ENCODE results near the gene NOL11.
"Not testable (repeated sequence)": the region's sequence is repeated elsewhere in the genome, so short reads cannot be mapped to it uniquely, and the experiment has no call there.

Gene NOL11

DNA sequence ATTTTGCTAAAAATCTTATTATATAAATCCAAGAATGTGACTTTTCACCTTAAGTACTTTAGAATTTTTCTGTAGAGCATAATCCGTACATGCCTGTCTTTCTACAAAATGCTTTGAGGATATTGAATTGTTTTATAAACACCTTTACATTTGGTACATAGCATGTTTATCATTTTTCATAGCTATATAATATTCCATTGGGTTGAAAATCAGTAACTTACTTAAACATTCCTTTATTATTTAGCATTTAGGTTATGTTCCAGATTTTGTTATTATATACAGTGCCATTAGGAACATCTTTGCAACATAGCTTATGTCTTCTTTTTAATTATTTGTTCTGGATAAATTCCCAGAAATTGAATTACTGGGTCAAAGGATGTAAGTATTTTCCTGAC lies 17.0 kb upstream of the NOL11 start:
- Histone ChIP-seq H3K9ac (ENCODE audit: low read depth, low read length, poor library complexity, severe bottlenecking) (no peak overlapping the region), H3K4me1 (ENCODE audit: insufficient read depth, low read length, poor library complexity, severe bottlenecking) (no peaks in the 10 kb centered on the region), H4K20me1 (ENCODE audit: insufficient read depth, low read length, poor library complexity, severe bottlenecking) (no peaks in the 10 kb centered on the region), H3K36me3 (ENCODE audit: insufficient read depth, low read length) (no peaks in the 10 kb centered on the region), H3K4me3 (ENCODE audit: low read length, poor library complexity, severe bottlenecking) (no peak overlapping the region), H2AFZ (ENCODE audit: low read length) (no peak overlapping the region), H3K9me3 (ENCODE audit: insufficient read depth, low read depth, low read length) (no peaks in the 10 kb centered on the region), H3K27me3 (ENCODE audit: insufficient read depth, low read length, poor library complexity, severe bottlenecking) (no peaks in the 10 kb centered on the region), H3K79me2 (ENCODE audit: insufficient read depth, low read length) (no peaks in the 10 kb centered on the region), H3K4me2 (ENCODE audit: low read depth, low read length, poor library complexity, severe bottlenecking) (no peak overlapping the region), H3K9me2 (replicated peaks; ENCODE audit: low read depth, low read length) (no peaks in the 10 kb centered on the region), H3F3A (ENCODE audit: low read depth) (no peaks in the 10 kb centered on the region; the same call in 1 of the 2 replicates)
- TF ChIP-seq, protein P1, sequence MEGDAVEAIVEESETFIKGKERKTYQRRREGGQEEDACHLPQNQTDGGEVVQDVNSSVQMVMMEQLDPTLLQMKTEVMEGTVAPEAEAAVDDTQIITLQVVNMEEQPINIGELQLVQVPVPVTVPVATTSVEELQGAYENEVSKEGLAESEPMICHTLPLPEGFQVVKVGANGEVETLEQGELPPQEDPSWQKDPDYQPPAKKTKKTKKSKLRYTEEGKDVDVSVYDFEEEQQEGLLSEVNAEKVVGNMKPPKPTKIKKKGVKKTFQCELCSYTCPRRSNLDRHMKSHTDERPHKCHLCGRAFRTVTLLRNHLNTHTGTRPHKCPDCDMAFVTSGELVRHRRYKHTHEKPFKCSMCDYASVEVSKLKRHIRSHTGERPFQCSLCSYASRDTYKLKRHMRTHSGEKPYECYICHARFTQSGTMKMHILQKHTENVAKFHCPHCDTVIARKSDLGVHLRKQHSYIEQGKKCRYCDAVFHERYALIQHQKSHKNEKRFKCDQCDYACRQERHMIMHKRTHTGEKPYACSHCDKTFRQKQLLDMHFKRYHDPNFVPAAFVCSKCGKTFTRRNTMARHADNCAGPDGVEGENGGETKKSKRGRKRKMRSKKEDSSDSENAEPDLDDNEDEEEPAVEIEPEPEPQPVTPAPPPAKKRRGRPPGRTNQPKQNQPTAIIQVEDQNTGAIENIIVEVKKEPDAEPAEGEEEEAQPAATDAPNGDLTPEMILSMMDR (conservative IDR thresholded peaks at IDR 0.05; ENCODE audit: low read length), result no peak
- TF ChIP-seq EZH2phosphoT487 (IDR thresholded peaks at IDR 0.05; ENCODE audit: borderline replicate concordance), result no peak

DNA sequence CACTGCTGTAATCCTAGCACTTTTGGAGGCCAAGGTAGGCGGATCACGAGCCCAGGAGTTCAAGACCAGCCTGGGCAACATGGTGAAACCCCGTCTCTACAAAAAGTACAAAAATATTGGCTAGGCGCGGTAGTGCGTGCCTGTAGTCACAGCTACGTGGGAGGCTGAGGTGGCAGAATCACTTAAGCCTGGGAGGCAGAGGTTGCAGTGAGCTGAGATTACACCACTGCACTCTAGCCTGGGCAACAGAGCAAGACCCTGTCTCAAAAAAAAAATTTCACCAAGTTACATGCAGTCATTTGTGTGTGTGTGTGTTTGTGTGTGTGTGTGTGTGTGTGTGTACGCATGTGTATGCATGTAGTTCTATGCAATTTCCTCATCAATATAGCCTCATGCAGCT lies 14.9 kb upstream of the NOL11 start:
- not testable (repeated sequence) for H3K4me1 ChIP-seq (ENCODE audit: insufficient read depth, low read length, poor library complexity, severe bottlenecking); H3K4me3 ChIP-seq (ENCODE audit: low read length, poor library complexity, severe bottlenecking); H3K9ac ChIP-seq (ENCODE audit: low read depth, low read length, poor library complexity, severe bottlenecking); H2AFZ ChIP-seq (ENCODE audit: low read length); H3K4me2 ChIP-seq (ENCODE audit: low read depth, low read length, poor library complexity, severe bottlenecking); H3K36me3 ChIP-seq (ENCODE audit: insufficient read depth, low read length); H3K27me3 ChIP-seq (ENCODE audit: insufficient read depth, low read length, poor library complexity, severe bottlenecking); H4K20me1 ChIP-seq (ENCODE audit: insufficient read depth, low read length, poor library complexity, severe bottlenecking); H3K79me2 ChIP-seq (ENCODE audit: insufficient read depth, low read length); H3K9me3 ChIP-seq (ENCODE audit: insufficient read depth, low read depth, low read length); H3K9me2 ChIP-seq (replicated peaks; ENCODE audit: low read depth, low read length); H3F3A ChIP-seq (ENCODE audit: low read depth)

DNA sequence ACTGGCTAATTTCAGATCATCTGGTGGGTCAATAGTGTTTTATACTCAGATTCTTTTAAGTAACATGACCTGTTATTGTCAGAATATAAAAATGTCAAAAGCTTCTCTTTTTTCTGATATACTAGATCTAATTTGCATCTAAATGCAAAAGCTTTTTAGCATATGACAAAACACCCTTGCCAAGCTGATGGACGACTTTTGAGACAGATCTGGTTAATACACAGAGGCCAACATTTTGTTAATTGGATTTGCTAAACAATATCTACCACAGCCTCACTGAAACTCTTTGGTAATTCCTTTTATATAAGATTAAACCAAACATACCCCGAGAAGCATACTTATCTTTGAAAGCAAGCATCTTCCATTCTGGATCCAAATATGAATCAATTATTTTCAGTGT lies 10.3 kb upstream of the NOL11 start:
- Histone ChIP-seq H3K9me3 (ENCODE audit: insufficient read depth, low read depth, low read length) (no peaks in the 10 kb centered on the region), H3K9me2 (replicated peaks; ENCODE audit: low read depth, low read length) (no peaks in the 10 kb centered on the region), H4K20me1 (ENCODE audit: insufficient read depth, low read length, poor library complexity, severe bottlenecking) (no peaks in the 10 kb centered on the region), H3K4me1 (ENCODE audit: insufficient read depth, low read length, poor library complexity, severe bottlenecking) (no peaks in the 10 kb centered on the region), H3F3A (ENCODE audit: low read depth) (no peaks in the 10 kb centered on the region), H2AFZ (ENCODE audit: low read length) (no peak overlapping the region), H3K79me2 (ENCODE audit: insufficient read depth, low read length) (no peaks in the 10 kb centered on the region), H3K36me3 (ENCODE audit: insufficient read depth, low read length) (no peaks in the 10 kb centered on the region), H3K4me3 (ENCODE audit: low read length, poor library complexity, severe bottlenecking) (no peak overlapping the region), H3K27me3 (ENCODE audit: insufficient read depth, low read length, poor library complexity, severe bottlenecking) (no peaks in the 10 kb centered on the region), H3K9ac (ENCODE audit: low read depth, low read length, poor library complexity, severe bottlenecking) (no peak overlapping the region), H3K4me2 (ENCODE audit: low read depth, low read length, poor library complexity, severe bottlenecking) (no peak overlapping the region)
- no peak for TF ChIP-seq EZH2phosphoT487 (IDR thresholded peaks at IDR 0.05; ENCODE audit: borderline replicate concordance)

DNA sequence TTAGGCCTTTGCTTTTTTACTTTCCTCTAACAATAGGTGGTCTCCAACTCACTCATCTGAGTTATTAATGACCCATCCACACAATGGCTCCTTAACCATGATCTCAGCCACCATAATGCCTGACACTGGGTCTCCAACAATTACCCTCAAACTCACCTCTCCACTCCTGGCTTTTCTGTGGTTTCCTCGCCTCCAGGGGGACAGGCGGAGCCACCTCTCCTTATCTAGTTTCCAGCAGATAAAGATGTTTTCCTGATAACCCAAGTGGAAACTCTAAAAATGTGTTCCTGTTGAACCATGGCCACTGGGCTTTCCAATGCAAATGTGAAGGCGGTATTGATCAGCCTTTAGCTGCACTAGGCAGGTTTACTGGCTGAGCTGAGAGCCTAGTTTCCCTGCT lies 9.4 kb upstream of the NOL11 start:
- H3K36me3 ChIP-seq (ENCODE audit: insufficient read depth, low read length), result no peaks in the 10 kb centered on the region
- H3K79me2 ChIP-seq (ENCODE audit: insufficient read depth, low read length), result no peaks in the 10 kb centered on the region
- no peak overlapping the region for H2AFZ ChIP-seq (ENCODE audit: low read length)
- H4K20me1 ChIP-seq (ENCODE audit: insufficient read depth, low read length, poor library complexity, severe bottlenecking), result no peaks in the 10 kb centered on the region
- no peaks in the 10 kb centered on the region for H3K9me2 ChIP-seq (replicated peaks; ENCODE audit: low read depth, low read length)
- no peak overlapping the region for H3K9ac ChIP-seq (ENCODE audit: low read depth, low read length, poor library complexity, severe bottlenecking)
- no peak overlapping the region for H3K4me2 ChIP-seq (ENCODE audit: low read depth, low read length, poor library complexity, severe bottlenecking)
- TF ChIP-seq, protein P1 (conservative IDR thresholded peaks at IDR 0.05; ENCODE audit: low read length), result no peak
- TF ChIP-seq EZH2phosphoT487 (IDR thresholded peaks at IDR 0.05; ENCODE audit: borderline replicate concordance), result no peak
- no peaks in the 10 kb centered on the region for H3F3A ChIP-seq (ENCODE audit: low read depth)
- no peaks in the 10 kb centered on the region for H3K27me3 ChIP-seq (ENCODE audit: insufficient read depth, low read length, poor library complexity, severe bottlenecking)
- H3K4me3 ChIP-seq (ENCODE audit: low read length, poor library complexity, severe bottlenecking), result no peak overlapping the region
- no peaks in the 10 kb centered on the region for H3K9me3 ChIP-seq (ENCODE audit: insufficient read depth, low read depth, low read length)
- no peaks in the 10 kb centered on the region for H3K4me1 ChIP-seq (ENCODE audit: insufficient read depth, low read length, poor library complexity, severe bottlenecking)

Measured in Loucy (cell line).